HFFc6 (cell line): ENCODE measurements around the gene EVI5L. TPM values are rescaled to one million over a fixed set of nuclear protein-coding genes. Genes with fewer than 3 reads are reported as not detected.

Experiments
- DNase-seq: peaks from one replicate; pipeline ENCODE4 v3.0.0-alpha.2; 2018
- H3K27ac Mint-ChIP-seq: 2 replicates; pipeline ENCODE4 v1.8.0; 2020; ENCODE audit warnings: mild to moderate bottlenecking, mixed read lengths
- H3K27me3 Mint-ChIP-seq: 2 replicates; pipeline ENCODE4 v1.8.0; 2021; ENCODE audit warnings: mild to moderate bottlenecking, moderate library complexity, mixed read lengths; ENCODE audit not compliant: insufficient read depth
- H3K36me3 Mint-ChIP-seq: 2 replicates; pipeline ENCODE4 v1.8.0; 2021; ENCODE audit warnings: low read depth, mixed read lengths
- H3K4me1 Mint-ChIP-seq: 2 replicates; pipeline ENCODE4 v1.8.0; 2020; ENCODE audit warnings: low read depth, mixed read lengths
- H3K4me3 Mint-ChIP-seq: 2 replicates; pipeline ENCODE4 v1.8.0; 2020; ENCODE audit warnings: mild to moderate bottlenecking, moderate library complexity, mixed read lengths
- H3K9me3 Mint-ChIP-seq: 2 replicates; pipeline ENCODE4 v1.8.0; 2020; ENCODE audit warnings: mild to moderate bottlenecking, mixed read lengths
- total RNA-seq, 6 experiments: library from RNA; stranded (reverse); fragmentation: NEBNext Ultra II Directional; extraction: Animal tissue kit (Norgen Biotek cat#: 25700); gene quantifications; 2 replicates in 1 of 6; 3 replicates in 5 of 6; pipeline ENCODE4 v1.2.3, GENCODE V29; 2021
- TF ChIP-seq, protein P1 (sequence below): fragments of 200-600 bp; sonication (generic); IDR thresholded peaks from 2 replicates; pipeline ENCODE4 v1.5.0; 2021; ENCODE audit warnings: antibody characterized with exemption, mild to moderate bottlenecking

Gene EVI5L
- total RNA-seq, 6 experiments from 2014 or later: 26.4 to 33.0 (median 27.7) TPM

DNA sequence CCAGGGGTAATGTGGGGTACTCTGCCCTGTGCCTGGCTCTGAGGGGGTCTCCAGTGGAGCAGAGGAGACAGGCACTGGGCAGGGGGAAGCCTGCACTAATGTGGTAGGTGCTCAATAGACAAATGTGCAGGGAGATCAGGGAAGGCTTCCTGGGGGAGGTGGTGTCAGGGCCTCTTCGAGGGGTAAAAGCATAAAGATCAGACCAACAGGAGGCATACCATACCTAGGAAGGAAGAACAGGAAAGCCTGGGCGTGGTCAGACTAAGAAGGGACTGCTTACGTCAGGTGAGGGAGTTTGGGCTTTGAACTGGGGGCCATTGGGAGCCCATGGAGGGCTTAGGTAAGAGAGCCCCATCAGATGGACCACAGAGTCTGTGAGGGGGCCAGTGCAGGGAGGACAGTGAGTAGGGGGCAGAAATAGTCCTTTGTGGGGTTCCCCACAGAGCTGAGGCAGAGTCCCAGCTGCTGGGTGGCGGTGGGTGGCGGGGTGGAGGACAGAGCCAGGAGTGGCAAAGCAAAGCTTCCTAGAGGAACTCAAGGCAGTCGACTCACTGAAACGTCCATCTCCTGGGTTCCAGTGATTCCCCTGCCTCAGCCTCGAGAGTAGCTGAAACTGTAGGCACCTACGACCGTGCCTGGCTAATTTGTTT is 35.4 kb downstream of the EVI5L start:
- H3K4me1 Mint-ChIP-seq: no peaks in the 10 kb centered on the region
- H3K27ac Mint-ChIP-seq: no peak overlapping the region
- no peaks in the 10 kb centered on the region for H3K36me3 Mint-ChIP-seq
- TF ChIP-seq, protein P1, sequence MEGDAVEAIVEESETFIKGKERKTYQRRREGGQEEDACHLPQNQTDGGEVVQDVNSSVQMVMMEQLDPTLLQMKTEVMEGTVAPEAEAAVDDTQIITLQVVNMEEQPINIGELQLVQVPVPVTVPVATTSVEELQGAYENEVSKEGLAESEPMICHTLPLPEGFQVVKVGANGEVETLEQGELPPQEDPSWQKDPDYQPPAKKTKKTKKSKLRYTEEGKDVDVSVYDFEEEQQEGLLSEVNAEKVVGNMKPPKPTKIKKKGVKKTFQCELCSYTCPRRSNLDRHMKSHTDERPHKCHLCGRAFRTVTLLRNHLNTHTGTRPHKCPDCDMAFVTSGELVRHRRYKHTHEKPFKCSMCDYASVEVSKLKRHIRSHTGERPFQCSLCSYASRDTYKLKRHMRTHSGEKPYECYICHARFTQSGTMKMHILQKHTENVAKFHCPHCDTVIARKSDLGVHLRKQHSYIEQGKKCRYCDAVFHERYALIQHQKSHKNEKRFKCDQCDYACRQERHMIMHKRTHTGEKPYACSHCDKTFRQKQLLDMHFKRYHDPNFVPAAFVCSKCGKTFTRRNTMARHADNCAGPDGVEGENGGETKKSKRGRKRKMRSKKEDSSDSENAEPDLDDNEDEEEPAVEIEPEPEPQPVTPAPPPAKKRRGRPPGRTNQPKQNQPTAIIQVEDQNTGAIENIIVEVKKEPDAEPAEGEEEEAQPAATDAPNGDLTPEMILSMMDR: no peak
- H3K27me3 Mint-ChIP-seq: peaks cover 8% of the 10 kb centered on the region
- H3K9me3 Mint-ChIP-seq: no peaks in the 10 kb centered on the region
- no peak overlapping the region for H3K4me3 Mint-ChIP-seq
- DNase-seq: no peak

- TF ChIP-seq, protein P1: no peak
- no peaks in the 10 kb centered on the region for H3K36me3 Mint-ChIP-seq
- no peak overlapping the region for H3K27ac Mint-ChIP-seq
- H3K9me3 Mint-ChIP-seq: no peaks in the 10 kb centered on the region
- peaks cover 6% of the 10 kb centered on the region for H3K4me1 Mint-ChIP-seq
- DNase-seq: no peak
- no peak overlapping the region for H3K4me3 Mint-ChIP-seq
- H3K27me3 Mint-ChIP-seq: peaks cover 8% of the 10 kb centered on the region
Measured at GRCh38 chr19:7866399-7867091, 36.5 kb downstream of the EVI5L start.

- Mint-ChIP-seq H3K9me3 (no peaks in the 10 kb centered on the region), H3K27ac (no peak overlapping the region), H3K4me3 (no peak overlapping the region), H3K27me3 (peaks cover 8% of the 10 kb centered on the region), H3K4me1 (peaks cover 11% of the 10 kb centered on the region), H3K36me3 (no peaks in the 10 kb centered on the region)
- DNase-seq: no peak
- TF ChIP-seq, protein P1: no peak
Measured at GRCh38 chr19:7867092-7867844, 37.2 kb downstream of the EVI5L start.

- H3K27me3 Mint-ChIP-seq: peaks cover 12% of the 10 kb centered on the region
- H3K36me3 Mint-ChIP-seq: no peaks in the 10 kb centered on the region
- no peak overlapping the region for H3K4me3 Mint-ChIP-seq
- H3K27ac Mint-ChIP-seq: no peak overlapping the region
- H3K9me3 Mint-ChIP-seq: no peaks in the 10 kb centered on the region
- peaks cover 11% of the 10 kb centered on the region for H3K4me1 Mint-ChIP-seq
- TF ChIP-seq, protein P1: no peak
- DNase-seq: no peak
Measured at GRCh38 chr19:7868326-7868670, 38.3 kb downstream of the EVI5L start.

GRCh38 chr19:7868671-7869452 is 38.8 kb downstream of the EVI5L start:
- Mint-ChIP-seq H3K4me1 (peaks cover 11% of the 10 kb centered on the region), H3K4me3 (peak overlapping the region; percentile 60; the same call in 1 of the 2 replicates), H3K27ac (no peak overlapping the region), H3K9me3 (no peaks in the 10 kb centered on the region), H3K36me3 (no peaks in the 10 kb centered on the region), H3K27me3 (peaks cover 16% of the 10 kb centered on the region)
- peak; percentile 15 for DNase-seq
- TF ChIP-seq, protein P1: peak; percentile 87
